ENCODE measurements around the gene MBD1. TPM values are rescaled to one million over a fixed set of nuclear protein-coding genes. Genes with fewer than 3 reads are reported as not detected.

MBD1 gene
- total RNA-seq, 6 experiments from 2014 or later = 48.3 to 56.0 (median 53.1) TPM

GRCh38 chr18:50284255-50284885 lies 3.0 kb upstream of the MBD1 start:
- H3K4me1 Mint-ChIP-seq (ENCODE audit: low read depth) = peaks cover 39% of the 10 kb centered on the region
- no peak for DNase-seq
- H3K36me3 Mint-ChIP-seq (ENCODE audit: low read depth) = peaks cover 53% of the 10 kb centered on the region
- H3K27me3 Mint-ChIP-seq (ENCODE audit: insufficient read depth) = peaks cover 8% of the 10 kb centered on the region
- H3K4me3 Mint-ChIP-seq = no peak overlapping the region
- TF ChIP-seq, protein P1, sequence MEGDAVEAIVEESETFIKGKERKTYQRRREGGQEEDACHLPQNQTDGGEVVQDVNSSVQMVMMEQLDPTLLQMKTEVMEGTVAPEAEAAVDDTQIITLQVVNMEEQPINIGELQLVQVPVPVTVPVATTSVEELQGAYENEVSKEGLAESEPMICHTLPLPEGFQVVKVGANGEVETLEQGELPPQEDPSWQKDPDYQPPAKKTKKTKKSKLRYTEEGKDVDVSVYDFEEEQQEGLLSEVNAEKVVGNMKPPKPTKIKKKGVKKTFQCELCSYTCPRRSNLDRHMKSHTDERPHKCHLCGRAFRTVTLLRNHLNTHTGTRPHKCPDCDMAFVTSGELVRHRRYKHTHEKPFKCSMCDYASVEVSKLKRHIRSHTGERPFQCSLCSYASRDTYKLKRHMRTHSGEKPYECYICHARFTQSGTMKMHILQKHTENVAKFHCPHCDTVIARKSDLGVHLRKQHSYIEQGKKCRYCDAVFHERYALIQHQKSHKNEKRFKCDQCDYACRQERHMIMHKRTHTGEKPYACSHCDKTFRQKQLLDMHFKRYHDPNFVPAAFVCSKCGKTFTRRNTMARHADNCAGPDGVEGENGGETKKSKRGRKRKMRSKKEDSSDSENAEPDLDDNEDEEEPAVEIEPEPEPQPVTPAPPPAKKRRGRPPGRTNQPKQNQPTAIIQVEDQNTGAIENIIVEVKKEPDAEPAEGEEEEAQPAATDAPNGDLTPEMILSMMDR (IDR thresholded peaks at IDR 0.05) = no peak
- H3K9me3 Mint-ChIP-seq = no peaks in the 10 kb centered on the region
- peak overlapping the region; percentile 38; the same call in 1 of the 2 replicates for H3K27ac Mint-ChIP-seq

DNA sequence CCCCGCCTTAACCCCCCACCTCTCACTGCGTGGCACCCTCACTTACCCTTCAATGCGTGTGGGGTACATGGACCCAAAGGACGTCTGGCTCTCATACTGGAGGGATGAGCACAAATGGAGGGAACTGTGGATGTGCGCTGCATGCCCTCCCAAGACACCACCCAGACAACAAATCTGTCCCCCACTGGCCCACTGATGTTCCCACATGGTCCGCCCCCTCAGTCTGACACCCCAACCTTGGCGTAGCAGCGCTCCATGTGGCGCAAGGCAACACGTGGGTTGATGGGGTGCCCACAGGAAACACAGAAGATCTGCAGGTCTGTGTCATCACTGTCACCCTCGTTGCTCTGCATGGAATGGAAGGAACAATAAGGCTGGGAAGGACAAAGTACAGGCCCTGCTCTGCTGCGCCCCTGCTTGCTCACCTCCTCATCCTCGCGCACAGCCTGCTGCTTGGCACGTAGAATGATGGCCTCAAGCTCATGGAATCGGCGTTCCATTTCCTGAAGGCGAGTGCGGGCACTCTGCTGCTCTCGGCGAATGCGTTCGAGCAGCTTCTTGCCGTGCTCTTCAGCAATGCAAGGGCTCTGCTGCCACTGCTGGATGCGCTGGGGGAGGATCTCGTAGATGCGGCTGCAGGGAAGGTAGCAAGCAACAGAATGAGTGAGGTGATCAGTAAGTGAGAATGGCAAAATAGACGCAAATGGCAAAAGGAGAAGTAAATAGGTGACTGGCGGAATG lies 2.3 kb upstream of the MBD1 start:
- TF ChIP-seq, protein P1 (IDR thresholded peaks at IDR 0.05) = no peak
- DNase-seq = no peak
- Mint-ChIP-seq H3K4me1 (ENCODE audit: low read depth) (peaks cover 47% of the 10 kb centered on the region), H3K9me3 (no peaks in the 10 kb centered on the region), H3K36me3 (ENCODE audit: low read depth) (peaks cover 60% of the 10 kb centered on the region), H3K4me3 (no peak overlapping the region), H3K27ac (peak overlapping the region; percentile 38; the same call in 1 of the 2 replicates), H3K27me3 (ENCODE audit: insufficient read depth) (peaks cover 8% of the 10 kb centered on the region)

GRCh38 chr18:50282521-50283335 lies 1.4 kb upstream of the MBD1 start:
- Mint-ChIP-seq H3K36me3 (ENCODE audit: low read depth) (peaks cover 63% of the 10 kb centered on the region), H3K27ac (no peak overlapping the region), H3K9me3 (no peaks in the 10 kb centered on the region), H3K4me3 (peak overlapping the region; percentile 5; the same call in 1 of the 2 replicates), H3K27me3 (ENCODE audit: insufficient read depth) (peaks cover 8% of the 10 kb centered on the region; the same call in 1 of the 2 replicates), H3K4me1 (ENCODE audit: low read depth) (peaks cover 54% of the 10 kb centered on the region)
- DNase-seq = no peak
- TF ChIP-seq, protein P1 (IDR thresholded peaks at IDR 0.05) = no peak

GRCh38 chr18:50281972-50282520 lies 723 bp upstream of the MBD1 start:
- H3K36me3 Mint-ChIP-seq (ENCODE audit: low read depth) = peaks cover 60% of the 10 kb centered on the region
- no peaks in the 10 kb centered on the region for H3K9me3 Mint-ChIP-seq
- H3K4me3 Mint-ChIP-seq = peak overlapping the region; percentile 98
- TF ChIP-seq, protein P1 (IDR thresholded peaks at IDR 0.05) = no peak
- peaks cover 55% of the 10 kb centered on the region for H3K4me1 Mint-ChIP-seq (ENCODE audit: low read depth)
- H3K27me3 Mint-ChIP-seq (ENCODE audit: insufficient read depth) = peaks cover 6% of the 10 kb centered on the region; the same call in 1 of the 2 replicates
- no peak for DNase-seq
- H3K27ac Mint-ChIP-seq = peak overlapping the region; percentile 93; the same call in 1 of the 2 replicates

- Mint-ChIP-seq H3K27ac (peak overlapping the region; percentile 93), H3K4me3 (peak overlapping the region; percentile 98), H3K4me1 (ENCODE audit: low read depth) (peaks cover 43% of the 10 kb centered on the region), H3K27me3 (ENCODE audit: insufficient read depth) (peaks cover 6% of the 10 kb centered on the region; the same call in 1 of the 2 replicates), H3K9me3 (no peaks in the 10 kb centered on the region), H3K36me3 (ENCODE audit: low read depth) (peaks cover 61% of the 10 kb centered on the region)
- DNase-seq = no peak
- TF ChIP-seq, protein P1 (IDR thresholded peaks at IDR 0.05) = no peak
These were observed 522 bp downstream of the MBD1 start for GRCh38 chr18:50280707-50281294.

Data from HFFc6 (cell line).